Activated CD4-positive, CD25-positive, alpha-beta regulatory T cell (primary cell): Measurements from ENCODE around the gene CDK19.
"Not testable (repeated sequence)": the region's sequence is repeated elsewhere in the genome, so short reads cannot be mapped to it uniquely, and the experiment has no call there.

Source experiments
- DNase-seq, 4 experiments: peaks; one replicate each; lab custom pipeline; 2025; lab: John Stamatoyannopoulos, UW

CDK19 gene

GRCh38 chr6:110813338-110814101 is 1.7 kb downstream of the CDK19 start:
- no peak for DNase-seq

GRCh38 chr6:110812719-110813118 is 2.5 kb downstream of the CDK19 start:
- DNase-seq = no peak

- DNase-seq = no peak
Measured at GRCh38 chr6:110810896-110811586, 4.2 kb downstream of the CDK19 start.

GRCh38 chr6:110809792-110810191 is 5.5 kb downstream of the CDK19 start:
- DNase-seq = no peak

- not testable (repeated sequence) for DNase-seq
Measured at GRCh38 chr6:110802175-110802574, 13.1 kb downstream of the CDK19 start.

GRCh38 chr6:110800839-110801196 is 14.5 kb downstream of the CDK19 start:
- no peak for DNase-seq

- DNase-seq = no peak
Measured at GRCh38 chr6:110800196-110800838, 15.0 kb downstream of the CDK19 start.

- no peak for DNase-seq
Measured at GRCh38 chr6:110799655-110800054, 15.6 kb downstream of the CDK19 start.

GRCh38 chr6:110799189-110799588 is 16.1 kb downstream of the CDK19 start:
- DNase-seq = no peak

GRCh38 chr6:110795271-110795670 is 20.0 kb downstream of the CDK19 start:
- DNase-seq = no peak

- no peak for DNase-seq
Measured at GRCh38 chr6:110786696-110787095, 28.6 kb downstream of the CDK19 start.

- no peak for DNase-seq
Measured at GRCh38 chr6:110786271-110786670, 29.0 kb downstream of the CDK19 start.

GRCh38 chr6:110784610-110784979 is 30.7 kb downstream of the CDK19 start:
- no peak for DNase-seq

GRCh38 chr6:110781522-110782214 is 33.6 kb downstream of the CDK19 start:
- DNase-seq = no peak

GRCh38 chr6:110778333-110778732 is 36.9 kb downstream of the CDK19 start:
- no peak for DNase-seq

GRCh38 chr6:110777636-110778035 is 37.6 kb downstream of the CDK19 start:
- DNase-seq = no peak

- no peak for DNase-seq
Measured at GRCh38 chr6:110776413-110776812, 38.9 kb downstream of the CDK19 start.

GRCh38 chr6:110769923-110770322 is 45.3 kb downstream of the CDK19 start:
- no peak for DNase-seq

GRCh38 chr6:110768057-110768456 is 47.2 kb downstream of the CDK19 start:
- no peak for DNase-seq

- no peak for DNase-seq
Measured at GRCh38 chr6:110761371-110761770, 53.9 kb downstream of the CDK19 start.

GRCh38 chr6:110760589-110760988 is 54.7 kb downstream of the CDK19 start:
- no peak for DNase-seq

GRCh38 chr6:110760098-110760497 is 55.2 kb downstream of the CDK19 start:
- DNase-seq = not testable (repeated sequence)

- DNase-seq = no peak
Measured at GRCh38 chr6:110757926-110758325, 57.3 kb downstream of the CDK19 start.
